OCI-LY3 (cell line): ENCODE results near the gene ITPR1.
"Not testable (repeated sequence)": the region's sequence is repeated elsewhere in the genome, so short reads cannot be mapped to it uniquely, and the experiment has no call there.

Source experiments
- H2AFZ ChIP-seq: fragments of 200-600, 300-600 bp; shearing (Covaris generic); 2 replicates; pipeline ENCODE4 v1.6.0; 2014; ENCODE audit warnings: antibody characterized with exemption, low read depth, low read length
- H3K27ac ChIP-seq: fragments of 200-600, 300-600 bp; sonication (generic); 2 replicates; pipeline ENCODE4 v1.5.1; 2014; ENCODE audit warnings: mild to moderate bottlenecking, low read length, moderate library complexity, mixed read lengths
- H3K27me3 ChIP-seq: fragments of 200-600, 300-600 bp; sonication (generic); 2 replicates; pipeline ENCODE4 v1.6.1; 2014; ENCODE audit warnings: low read depth, low read length, mixed read lengths
- H3K36me3 ChIP-seq: fragments of 200-600, 300-600 bp; sonication (generic); replicated peaks from 2 replicates; pipeline ENCODE3; 2014; ENCODE audit warnings: low read depth, low read length, mixed read lengths
- H3K4me1 ChIP-seq: fragments of 300-600, 200-600 bp; sonication (generic); 2 replicates; pipeline ENCODE4 v1.6.1; 2014; ENCODE audit warnings: low read length, mixed read lengths
- H3K4me2 ChIP-seq: fragments of 200-600, 300-600 bp; sonication (generic); 2 replicates; pipeline ENCODE4 v1.6.1; 2014; ENCODE audit warnings: low read length, mixed read lengths
- H3K4me3 ChIP-seq: fragments of 300-600, 200-600 bp; sonication (generic); 2 replicates; pipeline ENCODE4 v1.5.1; 2014; ENCODE audit warnings: antibody characterized with exemption, mild to moderate bottlenecking, low read length, moderate library complexity
- H3K79me2 ChIP-seq: fragments of 300-600, 200-600 bp; shearing (Covaris generic); 2 replicates; pipeline ENCODE4 v1.6.1; 2014; ENCODE audit warnings: mild to moderate bottlenecking, low read length, mixed read lengths
- H3K9ac ChIP-seq: fragments of 300-600, 200-600 bp; shearing (Covaris generic); 2 replicates; pipeline ENCODE4 v1.6.0; 2014; ENCODE audit warnings: mild to moderate bottlenecking, low read length, moderate library complexity
- H3K9me3 ChIP-seq: fragments of 200-600, 300-600 bp; shearing (Covaris generic); 2 replicates; pipeline ENCODE4 v1.6.1; 2014; ENCODE audit warnings: low read length, mixed read lengths; ENCODE audit not compliant: insufficient read depth
- H4K20me1 ChIP-seq: fragments of 200-600, 300-600 bp; sonication (generic); 2 replicates; pipeline ENCODE4 v1.6.1; 2016; ENCODE audit warnings: low read length, mixed read lengths; ENCODE audit not compliant: insufficient read depth
- CTCF ChIP-seq: fragments of 200-600, 300-600 bp; sonication (generic); IDR thresholded peaks from 2 replicates; pipeline ENCODE4 v1.5.1; 2014; ENCODE audit warnings: antibody characterized with exemption, low read length, low read depth
- EZH2phosphoT487 ChIP-seq: fragments of 200-600 bp; shearing (Covaris generic); IDR thresholded peaks from 2 replicates; pipeline ENCODE4 v1.6.1; 2018; ENCODE audit warnings: antibody characterized with exemption, mixed run types, low read depth

Gene ITPR1

GRCh38 chr3:4758249-4758860 is 265.2 kb downstream of the ITPR1 start:
- H3K79me2 ChIP-seq: no peaks in the 10 kb centered on the region
- H3K4me2 ChIP-seq: no peak overlapping the region
- H3K4me1 ChIP-seq: no peaks in the 10 kb centered on the region
- no peak overlapping the region for H3K27ac ChIP-seq
- no peak overlapping the region for H3K4me3 ChIP-seq
- H3K9me3 ChIP-seq: no peaks in the 10 kb centered on the region
- peaks cover 3% of the 10 kb centered on the region; the same call in 1 of the 2 replicates for H4K20me1 ChIP-seq
- no peak overlapping the region for H3K9ac ChIP-seq
- no peak overlapping the region for H2AFZ ChIP-seq
- no peak for TF ChIP-seq EZH2phosphoT487
- no peak for TF ChIP-seq CTCF
- H3K36me3 ChIP-seq: no peaks in the 10 kb centered on the region
- 0 out of 2 replicates have a peak, but pooled peaks cover 7% of the 10 kb centered on the region for H3K27me3 ChIP-seq

DNA sequence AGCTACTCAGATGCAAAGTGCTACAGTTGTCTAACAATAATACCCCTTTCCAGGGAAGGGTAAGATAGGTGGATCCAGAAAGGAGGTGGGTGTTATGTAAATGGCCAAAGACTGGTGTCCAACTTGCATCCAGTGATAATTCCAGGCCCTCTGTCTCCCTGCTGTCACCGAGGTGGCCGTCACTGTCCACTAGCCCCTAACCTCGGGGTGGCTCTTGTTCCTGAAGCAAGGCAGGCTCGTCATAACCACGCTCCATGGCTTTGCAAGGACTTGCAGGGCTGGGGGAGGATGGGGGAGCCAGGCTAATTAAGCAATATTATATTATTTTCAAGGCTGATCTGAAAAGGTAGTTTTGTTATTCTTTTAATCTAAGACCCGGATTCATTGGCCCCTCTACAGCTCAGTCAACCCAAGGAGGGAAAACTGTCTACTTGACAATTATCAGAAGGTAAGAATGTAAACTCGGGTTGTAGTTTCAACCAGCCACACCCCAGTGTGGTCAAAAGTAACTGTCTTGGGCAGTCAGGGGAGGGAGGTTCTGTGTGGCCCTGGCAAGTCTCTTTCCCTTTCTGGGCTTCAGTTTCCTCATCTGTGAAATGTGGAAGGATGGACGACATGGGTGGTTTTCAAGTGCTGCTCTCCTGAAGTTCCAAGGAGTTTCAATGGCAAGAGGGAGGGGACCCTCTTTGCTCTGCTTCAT is 266.0 kb downstream of the ITPR1 start:
- Histone ChIP-seq H3K9me3 (no peaks in the 10 kb centered on the region), H3K27me3 (0 out of 2 replicates have a peak, but pooled peaks cover 7% of the 10 kb centered on the region), H3K79me2 (no peaks in the 10 kb centered on the region), H2AFZ (no peak overlapping the region), H3K4me2 (no peak overlapping the region), H3K4me1 (no peaks in the 10 kb centered on the region), H3K36me3 (no peaks in the 10 kb centered on the region), H3K27ac (no peak overlapping the region), H3K4me3 (no peak overlapping the region), H4K20me1 (no peaks in the 10 kb centered on the region), H3K9ac (no peak overlapping the region)
- no peak for TF ChIP-seq EZH2phosphoT487
- no peak for TF ChIP-seq CTCF

DNA sequence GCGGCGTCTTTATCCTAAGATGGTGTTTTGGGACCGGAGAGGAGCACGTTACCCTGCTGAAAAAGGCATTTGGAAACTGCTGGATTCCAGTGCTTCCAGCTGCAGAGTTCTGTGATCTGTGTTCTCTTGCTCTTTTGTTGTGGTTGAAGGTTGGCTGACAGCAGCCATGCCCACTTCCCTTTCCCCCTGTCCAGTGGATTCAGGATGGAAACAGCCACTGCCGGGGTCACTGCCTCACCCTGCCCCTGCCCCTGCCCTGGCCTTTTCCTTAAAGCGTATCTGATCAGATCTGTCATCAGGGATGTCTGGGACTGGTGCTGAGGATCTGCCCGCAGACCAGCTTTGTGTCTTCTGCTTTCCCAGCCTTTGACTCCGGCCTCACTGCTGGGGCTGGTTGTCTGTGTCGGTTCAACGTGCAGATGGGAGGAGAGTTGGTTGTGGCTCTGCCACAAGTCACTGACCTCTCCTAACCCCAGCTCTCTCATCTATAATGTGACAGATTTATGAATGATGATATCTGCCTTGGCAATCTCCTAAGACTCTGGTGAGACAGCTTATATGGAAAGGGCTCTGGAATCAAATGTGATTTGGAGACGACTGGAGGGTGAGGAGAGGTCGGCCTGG is 266.7 kb downstream of the ITPR1 start:
- Histone ChIP-seq H3K4me2 (no peak overlapping the region), H3K79me2 (no peaks in the 10 kb centered on the region), H4K20me1 (no peaks in the 10 kb centered on the region), H3K9me3 (no peaks in the 10 kb centered on the region), H3K36me3 (no peaks in the 10 kb centered on the region), H3K27ac (no peak overlapping the region), H3K9ac (no peak overlapping the region), H3K4me1 (no peaks in the 10 kb centered on the region), H2AFZ (no peak overlapping the region), H3K4me3 (no peak overlapping the region), H3K27me3 (no peaks in the 10 kb centered on the region)
- no peak for TF ChIP-seq EZH2phosphoT487
- no peak for TF ChIP-seq CTCF

DNA sequence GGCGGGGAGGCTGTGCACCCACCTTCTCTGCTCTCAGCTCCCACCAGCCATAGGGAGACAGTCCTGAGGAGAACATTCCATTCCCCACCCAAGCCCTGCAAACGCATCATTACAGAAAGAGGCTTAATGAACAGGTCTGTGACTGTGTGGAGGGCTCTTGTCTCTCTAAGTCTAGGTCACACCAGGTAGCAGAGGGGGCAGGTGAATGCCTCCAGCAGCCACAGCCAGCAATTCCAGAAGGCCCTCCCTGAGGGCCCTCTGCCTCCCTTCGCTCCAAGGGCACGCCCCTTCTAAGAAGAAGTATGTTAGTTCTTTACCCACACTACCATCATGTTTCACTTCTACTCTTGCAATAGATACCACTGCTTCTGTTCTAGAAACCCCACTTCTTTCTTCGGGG is 268.6 kb downstream of the ITPR1 start:
- no peak overlapping the region for H3K4me2 ChIP-seq
- no peaks in the 10 kb centered on the region for H3K27me3 ChIP-seq
- H3K9me3 ChIP-seq: no peaks in the 10 kb centered on the region
- H3K27ac ChIP-seq: no peak overlapping the region
- H3K4me3 ChIP-seq: no peak overlapping the region
- H3K79me2 ChIP-seq: no peaks in the 10 kb centered on the region
- TF ChIP-seq EZH2phosphoT487: no peak
- no peak for TF ChIP-seq CTCF
- H3K4me1 ChIP-seq: no peaks in the 10 kb centered on the region
- H2AFZ ChIP-seq: no peak overlapping the region
- H3K36me3 ChIP-seq: no peaks in the 10 kb centered on the region
- no peaks in the 10 kb centered on the region for H4K20me1 ChIP-seq
- H3K9ac ChIP-seq: no peak overlapping the region

GRCh38 chr3:4762481-4763230 is 269.5 kb downstream of the ITPR1 start:
- H2AFZ ChIP-seq, H3K4me3 ChIP-seq, H4K20me1 ChIP-seq, H3K4me2 ChIP-seq, H3K36me3 ChIP-seq, H3K27ac ChIP-seq, H3K27me3 ChIP-seq, H3K9me3 ChIP-seq, H3K4me1 ChIP-seq, H3K9ac ChIP-seq, H3K79me2 ChIP-seq: not testable (repeated sequence)
